HG02840 (cell line): ENCODE measurements around the gene HARS2.
"Not testable (repeated sequence)": the region's sequence is repeated elsewhere in the genome, so short reads cannot be mapped to it uniquely, and the experiment has no call there.

Experiments used
- ATAC-seq: cut with Tn5 transposase; IDR thresholded peaks from one replicate; pipeline ENCODE4 v1.9.1; 2021; ENCODE audit warnings: mild to moderate bottlenecking, moderate library complexity, moderate number of reproducible peaks; ENCODE audit not compliant: unreplicated experiment, low FRiP score

The HARS2 gene

DNA sequence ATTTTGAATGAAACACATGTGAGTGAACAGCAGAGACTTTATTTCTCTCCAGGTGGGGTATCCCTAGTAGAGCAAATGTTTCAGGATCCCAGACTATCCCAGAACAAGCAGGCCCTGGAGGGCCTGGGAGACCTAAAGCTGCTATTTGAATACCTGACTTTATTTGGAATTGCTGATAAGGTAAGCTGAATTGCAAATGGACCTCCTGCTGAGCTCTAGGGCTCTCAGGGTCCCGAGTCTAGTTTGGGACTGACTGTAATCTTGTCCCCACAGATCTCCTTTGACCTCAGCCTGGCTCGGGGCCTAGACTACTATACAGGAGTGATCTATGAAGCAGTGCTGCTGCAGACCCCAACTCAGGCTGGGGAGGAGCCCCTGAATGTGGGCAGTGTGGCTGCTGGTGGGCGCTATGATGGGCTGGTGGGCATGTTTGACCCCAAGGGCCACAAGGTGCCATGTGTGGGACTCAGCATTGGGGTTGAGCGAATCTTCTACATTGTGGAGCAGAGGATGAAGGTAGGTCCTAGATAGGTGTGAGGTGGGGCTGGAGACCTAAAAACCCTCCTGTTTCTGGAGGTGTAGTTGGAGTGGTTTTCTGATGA, 5.7 kb downstream of the HARS2 start:
- no peak for ATAC-seq

DNA sequence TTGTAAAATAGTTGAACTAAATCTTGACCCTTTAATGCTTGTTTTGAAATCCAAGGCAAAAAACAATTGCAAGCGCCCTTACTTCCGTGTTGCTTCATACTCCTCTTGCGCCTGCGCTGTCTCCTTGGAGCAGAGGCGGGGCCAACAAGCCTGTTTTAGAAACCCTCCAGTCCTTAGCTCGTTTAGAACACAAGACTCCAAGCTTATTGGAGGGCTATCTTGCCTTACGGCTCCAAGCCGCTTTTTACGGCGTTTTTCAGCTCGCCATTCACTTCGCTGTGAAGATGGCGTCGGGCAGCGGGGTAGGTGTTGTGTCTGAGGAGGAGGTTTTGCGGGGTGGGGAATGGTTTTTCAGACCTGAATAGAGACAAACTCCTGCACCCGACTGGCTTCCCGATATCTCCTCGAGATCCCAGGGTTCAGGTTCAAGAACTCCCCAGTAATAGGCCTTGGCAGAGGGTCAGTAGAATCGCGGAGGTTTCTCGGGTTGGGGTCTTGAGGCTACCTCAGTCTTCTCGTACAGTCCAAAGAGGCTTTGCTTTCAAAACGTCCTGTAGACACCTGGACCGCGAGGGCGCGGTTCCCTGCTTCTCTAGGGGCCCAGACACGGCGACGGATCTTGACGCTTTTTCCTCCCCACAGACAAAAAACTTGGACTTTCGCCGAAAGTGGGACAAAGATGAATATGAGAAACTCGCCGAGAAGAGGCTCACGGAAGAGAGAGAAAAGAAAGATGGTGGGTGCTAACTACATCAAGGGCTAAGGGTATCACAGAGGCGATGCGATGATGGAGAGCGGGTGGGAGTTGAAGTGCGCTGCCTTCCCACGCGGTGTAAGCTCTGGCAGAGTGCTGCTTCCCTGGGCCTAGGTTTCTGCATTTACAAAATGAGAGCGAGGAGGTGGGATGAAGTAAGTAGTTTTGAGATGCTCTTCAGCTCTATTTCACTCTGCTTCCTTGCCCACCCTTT, 9.2 kb downstream of the HARS2 start, which contains the start of gene ZMAT2:
TSS of gene ZMAT2 (plus strand) at position 271 of the 968 bp plus-strand sequence. CDS start at position 285, 14 bp downstream.
- peak; percentile 93 for ATAC-seq

DNA sequence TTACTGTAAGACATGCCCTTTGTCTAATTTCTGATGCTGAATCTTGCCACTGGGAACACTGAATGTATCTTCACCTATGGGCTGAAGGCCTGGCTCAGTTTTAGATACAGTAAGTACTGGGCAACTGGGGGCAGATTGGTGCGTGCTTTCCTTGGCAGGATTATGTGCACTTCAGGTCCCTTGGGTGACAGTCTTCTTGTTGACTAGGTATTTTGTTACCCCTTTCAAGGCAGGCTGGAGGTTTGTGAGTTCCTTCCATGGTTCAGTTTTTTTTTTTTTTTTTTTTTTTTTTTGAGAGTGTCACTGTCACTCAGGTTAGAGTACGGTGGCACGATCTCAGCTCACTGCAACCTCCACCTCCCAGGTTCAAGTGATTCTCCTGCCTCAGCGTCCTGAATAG, 16.6 kb downstream of the HARS2 start:
- ATAC-seq, result no peak

DNA sequence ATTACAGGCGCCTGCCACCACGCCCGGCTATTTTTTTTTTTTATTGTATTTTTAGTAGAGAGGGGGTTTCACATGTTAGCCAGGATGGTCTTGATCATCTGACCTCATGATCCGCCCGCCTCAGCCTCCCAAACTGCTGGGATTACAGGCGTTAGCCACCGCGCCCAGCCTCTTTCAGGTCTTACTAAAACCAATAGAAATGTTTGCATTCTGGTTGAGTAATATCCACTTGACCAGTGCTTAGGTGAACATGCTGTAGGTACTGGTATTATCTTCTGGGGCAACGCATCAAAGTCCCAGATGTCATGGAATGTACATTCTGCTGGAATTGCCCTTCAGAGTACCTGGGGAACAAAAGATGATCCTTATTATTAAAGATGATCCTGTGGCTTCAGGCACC, 17.5 kb downstream of the HARS2 start:
- ATAC-seq, result not testable (repeated sequence)

DNA sequence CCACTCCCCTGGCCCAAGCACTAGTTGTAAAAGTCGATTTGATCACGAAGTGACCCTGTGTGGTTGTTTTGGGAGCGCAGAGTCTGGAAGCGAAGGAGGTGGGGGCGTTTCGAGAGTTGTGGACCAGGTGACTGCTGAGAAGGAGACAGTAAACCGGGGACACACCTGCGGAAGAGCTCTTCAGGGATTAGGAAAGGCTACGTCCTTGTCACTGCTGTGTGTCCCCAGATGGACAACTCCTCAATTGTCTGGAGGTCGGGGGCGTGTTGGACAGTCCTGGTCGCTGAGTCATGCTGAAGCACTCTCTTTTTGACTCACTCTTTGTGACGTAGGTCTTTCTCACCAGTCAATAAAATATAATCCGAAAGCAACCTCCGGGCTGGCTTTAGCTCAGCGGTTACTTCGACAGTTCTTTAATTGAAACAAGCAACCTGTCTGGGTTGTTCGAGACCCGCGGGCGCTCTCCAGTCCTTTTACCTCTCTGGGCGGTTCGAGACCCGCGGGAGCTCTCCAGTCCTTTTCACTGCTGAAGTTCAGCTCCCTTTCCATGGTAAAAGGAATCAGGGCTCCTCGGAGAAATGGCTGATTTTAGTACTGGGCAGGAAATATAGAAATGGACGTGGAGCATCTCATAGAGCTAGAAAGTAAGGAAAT, 19.8 kb downstream of the HARS2 start:
- ATAC-seq, result peak; percentile 89

DNA sequence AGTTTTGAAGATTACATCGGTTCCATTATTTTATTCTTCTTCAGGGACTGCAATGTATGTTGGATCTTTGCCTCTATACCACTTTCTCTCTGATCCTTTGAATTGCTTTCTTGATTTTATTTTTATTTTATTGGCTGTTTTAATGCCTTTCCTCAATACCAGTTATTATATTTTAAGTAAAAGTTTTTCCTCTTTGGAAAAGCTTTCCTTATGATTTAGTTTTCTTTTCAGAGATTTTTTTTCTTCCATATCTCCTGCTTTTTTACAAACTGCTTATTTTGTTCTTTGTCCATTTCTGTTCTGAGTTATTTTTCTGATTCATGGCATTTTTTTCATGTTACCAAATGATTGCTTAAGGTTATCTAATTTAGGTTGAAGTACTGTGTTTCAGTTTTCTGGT, 20.5 kb downstream of the HARS2 start:
- ATAC-seq, result no peak

DNA sequence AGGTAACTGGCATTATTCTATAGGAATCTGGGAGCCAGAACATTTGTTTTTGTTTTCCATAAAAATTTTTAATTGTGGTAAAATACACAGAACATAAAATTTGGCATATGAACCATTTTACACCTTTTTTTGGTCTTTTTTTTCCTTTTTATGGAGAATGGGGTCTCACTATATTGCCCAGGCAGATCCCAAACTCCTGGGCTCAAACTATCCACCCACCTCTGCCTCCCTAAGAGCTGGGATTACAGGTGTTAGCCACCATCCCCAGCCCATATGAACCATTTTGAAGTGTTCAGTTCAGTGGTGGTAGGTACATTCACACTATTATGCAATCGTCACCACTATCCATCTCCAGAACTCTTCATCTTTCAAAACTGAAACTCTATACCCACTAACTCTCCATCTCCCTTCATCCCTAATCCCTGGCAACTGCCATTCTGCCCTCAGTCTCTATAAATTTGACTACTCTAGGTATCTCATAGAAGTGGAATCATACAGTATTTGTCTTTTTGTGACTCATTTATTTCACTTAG, 22.4 kb downstream of the HARS2 start:
- no peak for ATAC-seq

DNA sequence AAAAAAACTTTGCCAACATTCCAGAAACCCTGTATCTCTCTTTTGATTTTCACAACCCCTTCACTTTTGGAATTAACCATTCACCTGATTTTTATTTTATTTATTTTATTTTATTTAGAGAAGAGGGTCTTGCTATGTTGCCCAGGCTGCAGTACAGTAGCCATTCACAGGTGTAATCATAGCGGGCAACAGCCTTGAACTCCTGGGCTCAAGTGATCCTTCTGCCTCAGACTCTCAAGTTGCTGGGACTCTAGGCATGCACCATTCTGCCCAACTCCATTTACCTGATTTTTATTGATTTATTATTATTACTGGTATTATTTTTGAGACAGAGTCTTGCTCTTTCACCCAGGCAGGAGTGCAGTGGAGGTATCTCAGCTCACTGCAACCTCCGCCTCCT, 25.0 kb downstream of the HARS2 start:
- not testable (repeated sequence) for ATAC-seq

DNA sequence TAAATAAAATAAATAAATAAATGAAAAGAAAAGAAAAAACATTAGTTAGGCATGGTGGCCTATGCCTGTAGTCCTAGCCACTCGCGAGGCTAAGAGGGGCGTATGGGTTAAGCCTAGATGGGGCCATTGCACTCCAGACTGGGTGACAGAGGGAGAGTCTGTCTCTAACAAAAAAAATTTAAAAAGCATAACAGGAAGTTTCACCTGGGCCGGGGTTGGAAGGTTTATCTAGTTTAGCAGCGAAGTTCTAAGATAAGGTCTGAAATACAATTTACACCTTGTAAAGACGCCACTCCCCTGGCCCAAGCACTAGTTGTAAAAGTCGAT, 27.0 kb downstream of the HARS2 start:
- ATAC-seq, result no peak

DNA sequence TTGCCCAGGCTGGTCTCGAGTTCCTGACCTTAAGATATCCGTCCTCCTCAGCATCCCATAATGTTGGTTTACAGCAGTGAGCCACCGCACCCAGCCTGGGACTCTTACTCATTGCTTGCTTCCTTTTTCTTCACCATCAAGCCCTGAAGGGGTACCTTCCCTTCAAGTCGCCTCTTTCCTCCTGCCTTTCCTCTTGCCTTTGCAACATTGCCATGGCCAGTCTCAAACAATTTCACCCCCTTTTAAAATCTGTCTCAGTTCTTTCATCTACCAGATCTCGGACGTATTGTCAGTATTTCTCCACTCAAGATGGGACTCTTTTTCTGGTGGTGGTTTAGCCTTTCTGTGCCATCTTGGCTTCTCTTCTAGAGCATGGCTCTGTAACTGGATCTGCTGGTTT, 29.5 kb downstream of the HARS2 start:
- not testable (repeated sequence) for ATAC-seq

DNA sequence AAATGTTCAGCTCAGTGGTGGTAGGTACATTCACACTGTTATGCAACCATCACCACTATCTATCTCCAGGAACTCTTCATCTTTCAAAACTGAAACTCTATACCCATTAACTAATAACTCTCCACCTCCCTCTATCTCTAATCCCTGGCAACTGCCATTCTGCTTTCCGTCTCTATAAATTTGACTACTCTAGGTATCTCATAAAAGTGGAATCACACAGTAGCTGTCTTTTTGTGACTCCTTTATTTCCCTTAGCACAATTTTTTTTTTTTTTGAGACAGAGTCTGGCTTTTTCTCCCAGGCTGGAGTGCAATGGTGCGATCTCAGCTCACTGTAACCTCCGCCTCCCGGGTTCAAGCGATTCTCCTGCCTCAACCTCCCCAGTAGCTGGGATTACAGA, 30.1 kb downstream of the HARS2 start:
- ATAC-seq, result not testable (repeated sequence)

DNA sequence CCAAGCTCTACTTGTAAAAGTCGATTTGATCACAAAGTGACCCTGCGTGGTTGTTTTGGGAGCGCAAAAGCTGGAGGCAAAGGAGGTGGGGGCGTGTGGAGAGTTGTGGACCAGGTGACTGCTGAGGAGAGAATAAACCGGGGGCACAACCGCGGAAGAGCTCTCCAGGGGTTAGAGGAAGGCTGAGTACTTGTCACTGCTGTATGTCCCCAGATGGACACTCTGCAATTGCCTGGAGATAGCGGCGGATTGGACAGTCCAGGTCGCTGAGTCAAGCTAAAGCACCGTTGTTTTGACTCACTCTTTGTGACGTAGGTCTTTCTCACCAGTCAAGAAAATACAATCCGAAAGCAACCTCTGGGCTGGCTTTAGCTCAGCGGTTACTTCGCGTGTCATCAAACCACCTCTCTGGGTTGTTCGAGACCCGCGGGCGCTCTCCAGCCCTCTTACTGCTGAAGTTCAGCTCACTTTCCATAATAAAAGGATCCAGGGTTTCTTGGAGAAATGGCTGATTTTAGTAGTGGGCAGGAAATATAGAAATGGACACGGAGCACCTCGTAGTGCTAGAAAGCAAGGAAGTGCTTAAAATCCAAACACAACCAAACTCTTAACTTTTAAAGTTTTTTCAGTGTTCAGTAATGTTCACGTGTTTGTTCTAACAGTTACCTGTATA, 34.7 kb downstream of the HARS2 start:
- ATAC-seq, result peak; percentile 90

DNA sequence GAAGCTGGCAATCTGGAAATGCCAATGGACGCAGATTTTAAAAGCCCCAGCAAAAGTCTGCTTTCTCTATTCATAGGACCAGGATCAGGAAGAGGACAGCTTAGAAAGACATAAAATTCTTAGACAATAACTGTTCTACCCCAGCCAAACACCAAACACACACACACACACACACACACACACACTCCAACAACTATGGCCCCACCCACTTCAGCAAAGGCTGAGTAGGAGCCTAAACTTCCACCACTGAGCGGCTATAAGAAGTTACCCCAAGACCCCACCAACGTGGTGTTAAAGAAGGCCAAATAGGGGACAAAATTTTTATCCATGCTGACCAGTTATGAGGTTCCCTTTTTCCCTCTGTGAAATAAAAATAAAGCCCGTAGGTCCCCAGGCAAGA, 41.8 kb downstream of the HARS2 start:
- no peak for ATAC-seq

DNA sequence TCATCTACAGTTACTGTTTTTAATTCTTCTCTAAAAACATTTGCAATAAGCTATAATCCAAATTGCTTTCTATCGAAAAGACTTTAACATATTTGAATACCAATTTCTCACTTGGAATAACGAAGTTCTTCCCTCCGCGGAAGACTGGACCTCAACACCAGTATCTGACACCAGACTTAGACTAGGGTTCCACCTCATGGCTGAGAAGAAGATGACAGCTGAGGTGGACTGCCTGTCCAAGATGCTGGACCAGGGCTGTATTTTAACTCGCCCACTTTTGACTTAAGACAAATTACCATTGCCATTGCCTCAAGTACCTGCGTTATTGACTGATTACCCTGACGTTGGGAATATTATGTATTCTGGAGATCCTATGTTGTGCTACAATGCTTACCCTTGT, 43.1 kb downstream of the HARS2 start:
- ATAC-seq, result no peak

DNA sequence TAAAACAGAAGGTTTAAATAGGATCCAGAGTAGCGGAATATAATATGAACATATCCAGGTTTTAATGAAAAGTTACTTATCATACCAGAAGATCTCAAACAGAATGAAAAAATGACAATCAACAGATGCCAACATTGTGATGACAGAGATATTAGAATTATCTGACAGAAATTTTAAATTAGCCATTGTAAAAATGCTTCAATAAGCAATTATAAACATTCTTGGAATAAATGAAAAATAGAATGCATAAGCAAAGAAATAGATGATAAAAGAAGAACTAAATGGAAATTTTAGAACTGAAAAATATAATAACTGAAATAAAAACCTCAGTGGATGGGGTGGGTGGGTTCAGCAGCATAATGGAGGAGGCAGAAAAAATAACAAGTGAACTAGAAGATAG, 46.2 kb downstream of the HARS2 start:
- no peak for ATAC-seq

DNA sequence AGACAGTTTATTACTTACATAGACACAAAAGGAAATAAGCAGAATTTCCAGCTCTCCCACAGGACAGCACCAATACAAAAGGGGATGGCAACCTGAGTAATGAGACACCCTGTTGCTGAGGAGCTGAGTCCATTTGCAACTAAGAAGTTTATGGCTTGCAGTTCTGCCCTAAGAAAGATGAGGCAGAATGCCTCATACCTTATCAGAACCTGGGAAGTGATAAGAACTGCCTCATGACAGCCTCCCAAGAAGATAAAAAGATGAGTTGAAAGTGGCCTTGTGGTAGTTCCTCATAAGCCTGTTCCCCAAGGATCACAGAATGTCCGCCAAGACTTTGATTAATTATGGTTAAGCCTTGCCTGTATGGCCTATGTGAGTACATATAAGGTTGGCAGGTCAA, 50.7 kb downstream of the HARS2 start:
- no peak for ATAC-seq
